HL-60 (cell line): Measurements from ENCODE around the gene BNIP5.

ENCODE experiments used
- GABPA ChIP-seq: IDR thresholded peaks from 2 replicates; pipeline ENCODE4 v1.6.1; 2012; ENCODE audit warnings: low read depth
- POLR2AphosphoS5 ChIP-seq: IDR thresholded peaks from 2 replicates; pipeline ENCODE4 v1.6.1; 2012; ENCODE audit warnings: low read depth
- TF ChIP-seq, protein P1 (sequence below): IDR thresholded peaks from one replicate; pipeline ENCODE4 v1.5.1; 2011; ENCODE audit warnings: low read length, control low read depth, inconsistent platforms; ENCODE audit not compliant: insufficient read depth
- TF ChIP-seq, protein P2 (sequence below): IDR thresholded peaks from 2 replicates; pipeline ENCODE4 v1.6.1; 2012; ENCODE audit warnings: low read depth; ENCODE audit not compliant: insufficient replicate concordance

DNA sequence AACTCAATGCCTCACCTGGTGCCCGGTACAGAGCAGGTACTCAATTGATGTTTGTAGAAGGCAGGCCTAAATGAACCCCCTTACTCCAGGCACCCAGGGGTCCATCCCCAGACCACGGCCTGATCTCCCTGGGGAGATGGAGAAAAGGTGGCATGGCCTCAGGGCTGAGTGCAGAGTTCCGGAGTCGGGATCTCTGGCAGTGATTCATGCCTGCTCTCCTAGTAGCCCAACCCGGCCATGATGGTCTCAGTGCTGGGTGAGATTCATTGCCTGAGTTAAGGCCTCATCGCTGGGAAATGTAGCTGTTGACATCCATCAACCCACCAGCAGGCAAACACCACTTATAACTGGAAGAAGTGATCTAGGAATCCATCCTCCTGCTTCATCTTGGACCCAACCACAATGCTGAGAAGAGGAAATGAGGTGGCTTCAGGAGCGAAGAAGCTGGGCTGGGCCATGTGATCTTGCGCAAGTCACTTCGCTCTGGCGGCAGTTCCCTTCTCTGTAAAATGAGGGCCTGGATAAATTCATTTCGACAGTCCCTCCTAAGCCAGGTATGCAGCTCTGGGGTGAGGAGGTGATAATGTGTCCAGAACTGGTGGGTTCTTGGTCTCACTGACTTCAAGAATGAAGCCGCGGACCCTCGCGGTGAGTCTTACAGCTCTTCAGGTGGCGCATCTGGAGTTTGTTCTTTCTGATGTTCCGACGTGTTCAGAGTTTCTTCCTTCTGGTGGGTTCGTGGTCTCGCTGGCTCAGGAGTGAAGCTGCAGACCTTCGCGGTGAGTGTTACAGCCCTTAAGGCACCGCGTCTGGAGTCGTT, 26.1 kb upstream of the BNIP5 start:
- TF ChIP-seq, protein P1, sequence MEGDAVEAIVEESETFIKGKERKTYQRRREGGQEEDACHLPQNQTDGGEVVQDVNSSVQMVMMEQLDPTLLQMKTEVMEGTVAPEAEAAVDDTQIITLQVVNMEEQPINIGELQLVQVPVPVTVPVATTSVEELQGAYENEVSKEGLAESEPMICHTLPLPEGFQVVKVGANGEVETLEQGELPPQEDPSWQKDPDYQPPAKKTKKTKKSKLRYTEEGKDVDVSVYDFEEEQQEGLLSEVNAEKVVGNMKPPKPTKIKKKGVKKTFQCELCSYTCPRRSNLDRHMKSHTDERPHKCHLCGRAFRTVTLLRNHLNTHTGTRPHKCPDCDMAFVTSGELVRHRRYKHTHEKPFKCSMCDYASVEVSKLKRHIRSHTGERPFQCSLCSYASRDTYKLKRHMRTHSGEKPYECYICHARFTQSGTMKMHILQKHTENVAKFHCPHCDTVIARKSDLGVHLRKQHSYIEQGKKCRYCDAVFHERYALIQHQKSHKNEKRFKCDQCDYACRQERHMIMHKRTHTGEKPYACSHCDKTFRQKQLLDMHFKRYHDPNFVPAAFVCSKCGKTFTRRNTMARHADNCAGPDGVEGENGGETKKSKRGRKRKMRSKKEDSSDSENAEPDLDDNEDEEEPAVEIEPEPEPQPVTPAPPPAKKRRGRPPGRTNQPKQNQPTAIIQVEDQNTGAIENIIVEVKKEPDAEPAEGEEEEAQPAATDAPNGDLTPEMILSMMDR: no peak
- TF ChIP-seq POLR2AphosphoS5: no peak
- TF ChIP-seq, protein P2, sequence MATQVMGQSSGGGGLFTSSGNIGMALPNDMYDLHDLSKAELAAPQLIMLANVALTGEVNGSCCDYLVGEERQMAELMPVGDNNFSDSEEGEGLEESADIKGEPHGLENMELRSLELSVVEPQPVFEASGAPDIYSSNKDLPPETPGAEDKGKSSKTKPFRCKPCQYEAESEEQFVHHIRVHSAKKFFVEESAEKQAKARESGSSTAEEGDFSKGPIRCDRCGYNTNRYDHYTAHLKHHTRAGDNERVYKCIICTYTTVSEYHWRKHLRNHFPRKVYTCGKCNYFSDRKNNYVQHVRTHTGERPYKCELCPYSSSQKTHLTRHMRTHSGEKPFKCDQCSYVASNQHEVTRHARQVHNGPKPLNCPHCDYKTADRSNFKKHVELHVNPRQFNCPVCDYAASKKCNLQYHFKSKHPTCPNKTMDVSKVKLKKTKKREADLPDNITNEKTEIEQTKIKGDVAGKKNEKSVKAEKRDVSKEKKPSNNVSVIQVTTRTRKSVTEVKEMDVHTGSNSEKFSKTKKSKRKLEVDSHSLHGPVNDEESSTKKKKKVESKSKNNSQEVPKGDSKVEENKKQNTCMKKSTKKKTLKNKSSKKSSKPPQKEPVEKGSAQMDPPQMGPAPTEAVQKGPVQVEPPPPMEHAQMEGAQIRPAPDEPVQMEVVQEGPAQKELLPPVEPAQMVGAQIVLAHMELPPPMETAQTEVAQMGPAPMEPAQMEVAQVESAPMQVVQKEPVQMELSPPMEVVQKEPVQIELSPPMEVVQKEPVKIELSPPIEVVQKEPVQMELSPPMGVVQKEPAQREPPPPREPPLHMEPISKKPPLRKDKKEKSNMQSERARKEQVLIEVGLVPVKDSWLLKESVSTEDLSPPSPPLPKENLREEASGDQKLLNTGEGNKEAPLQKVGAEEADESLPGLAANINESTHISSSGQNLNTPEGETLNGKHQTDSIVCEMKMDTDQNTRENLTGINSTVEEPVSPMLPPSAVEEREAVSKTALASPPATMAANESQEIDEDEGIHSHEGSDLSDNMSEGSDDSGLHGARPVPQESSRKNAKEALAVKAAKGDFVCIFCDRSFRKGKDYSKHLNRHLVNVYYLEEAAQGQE: no peak
- TF ChIP-seq GABPA: no peak
